Glutamatergic neuron (in vitro differentiated cells): ENCODE results near the gene IL22RA2. TPM values are rescaled to one million over a fixed set of nuclear protein-coding genes. Genes with fewer than 3 reads are reported as not detected.

Experiments
- DNase-seq: peaks from one replicate; pipeline ENCODE4 v3.0.0; 2022
- H3K27ac Mint-ChIP-seq: one replicate; pipeline ENCODE4 v1.8.0; 2020; ENCODE audit warnings: mild to moderate bottlenecking, mixed read lengths, inconsistent platforms; ENCODE audit not compliant: unreplicated experiment
- H3K27me3 Mint-ChIP-seq: one replicate; pipeline ENCODE4 v1.8.0; 2020; ENCODE audit warnings: mild to moderate bottlenecking, moderate library complexity, mixed read lengths, inconsistent platforms; ENCODE audit not compliant: unreplicated experiment
- H3K36me3 Mint-ChIP-seq: one replicate; pipeline ENCODE4 v1.8.0; 2020; ENCODE audit warnings: mild to moderate bottlenecking, mixed read lengths, inconsistent platforms; ENCODE audit not compliant: unreplicated experiment
- H3K4me1 Mint-ChIP-seq: one replicate; pipeline ENCODE4 v1.8.0; 2020; ENCODE audit warnings: mild to moderate bottlenecking, low read depth, mixed read lengths, inconsistent platforms; ENCODE audit not compliant: unreplicated experiment
- H3K4me3 Mint-ChIP-seq: one replicate; pipeline ENCODE4 v1.8.0; 2020; ENCODE audit warnings: mild to moderate bottlenecking, mixed read lengths, inconsistent platforms; ENCODE audit not compliant: unreplicated experiment
- H3K9me3 Mint-ChIP-seq: one replicate; pipeline ENCODE4 v1.8.0; 2020; ENCODE audit warnings: mild to moderate bottlenecking, moderate library complexity, mixed read lengths, inconsistent platforms; ENCODE audit not compliant: unreplicated experiment
- CTCF ChIP-seq: fragments of 200-600 bp; sonication (generic); IDR thresholded peaks from one replicate; pipeline ENCODE4 v1.5.0; 2021; ENCODE audit not compliant: partially characterized antibody, unreplicated experiment
- total RNA-seq: library from RNA; stranded (reverse); fragmentation: NEBNext Ultra II Directional; extraction: Animal tissue kit (Norgen Biotek cat#: 25700); gene quantifications from one replicate; pipeline ENCODE4 v1.2.1, GENCODE V29; 2021; ENCODE audit not compliant: unreplicated experiment

IL22RA2 gene
- total RNA-seq, 1 donor from 2014 or later, result not detected

- Mint-ChIP-seq H3K36me3 (peaks cover 13% of the 10 kb centered on the region), H3K27me3 (no peaks in the 10 kb centered on the region), H3K4me3 (no peak overlapping the region), H3K4me1 (no peaks in the 10 kb centered on the region), H3K9me3 (no peaks in the 10 kb centered on the region), H3K27ac (no peak overlapping the region)
- no peak for DNase-seq
- TF ChIP-seq CTCF, result no peak
These were observed 24.5 kb upstream of the IL22RA2 start for GRCh38 chr6:137197684-137198645.

- no peak for DNase-seq
- no peak overlapping the region for H3K27ac Mint-ChIP-seq
- no peak for TF ChIP-seq CTCF
- no peaks in the 10 kb centered on the region for H3K4me1 Mint-ChIP-seq
- no peak overlapping the region for H3K4me3 Mint-ChIP-seq
- H3K36me3 Mint-ChIP-seq, result peaks cover 11% of the 10 kb centered on the region
- H3K27me3 Mint-ChIP-seq, result no peaks in the 10 kb centered on the region
- peaks cover 1% of the 10 kb centered on the region for H3K9me3 Mint-ChIP-seq
These were observed 20.0 kb upstream of the IL22RA2 start for GRCh38 chr6:137193256-137194070.

GRCh38 chr6:137192821-137193220, 19.4 kb upstream of the IL22RA2 start:
- peaks cover 5% of the 10 kb centered on the region for H3K36me3 Mint-ChIP-seq
- no peak for TF ChIP-seq CTCF
- H3K9me3 Mint-ChIP-seq, result peaks cover 1% of the 10 kb centered on the region
- DNase-seq, result no peak
- H3K27ac Mint-ChIP-seq, result no peak overlapping the region
- no peaks in the 10 kb centered on the region for H3K4me1 Mint-ChIP-seq
- no peaks in the 10 kb centered on the region for H3K27me3 Mint-ChIP-seq
- H3K4me3 Mint-ChIP-seq, result no peak overlapping the region

GRCh38 chr6:137191670-137192069, 18.2 kb upstream of the IL22RA2 start:
- Mint-ChIP-seq H3K9me3 (peaks cover 1% of the 10 kb centered on the region), H3K27ac (no peak overlapping the region), H3K4me3 (no peak overlapping the region), H3K4me1 (no peaks in the 10 kb centered on the region), H3K27me3 (no peaks in the 10 kb centered on the region), H3K36me3 (peaks cover 6% of the 10 kb centered on the region)
- TF ChIP-seq CTCF, result no peak
- no peak for DNase-seq

- H3K36me3 Mint-ChIP-seq, result peaks cover 9% of the 10 kb centered on the region
- no peak overlapping the region for H3K27ac Mint-ChIP-seq
- DNase-seq, result no peak
- H3K4me1 Mint-ChIP-seq, result no peaks in the 10 kb centered on the region
- TF ChIP-seq CTCF, result no peak
- no peaks in the 10 kb centered on the region for H3K27me3 Mint-ChIP-seq
- peaks cover 1% of the 10 kb centered on the region for H3K9me3 Mint-ChIP-seq
- no peak overlapping the region for H3K4me3 Mint-ChIP-seq
These were observed 17.8 kb upstream of the IL22RA2 start for GRCh38 chr6:137191236-137191635.
